K562 (cell line): Measurements from ENCODE around the gene SLC16A9. TPM values are rescaled to one million over a fixed set of nuclear protein-coding genes. Genes with fewer than 3 reads are reported as not detected.

ENCODE experiments used
- ARID1B ChIP-seq: fragments of 450-650 bp; IDR thresholded peaks from 2 replicates; pipeline ENCODE4 v1.6.1; 2016; ENCODE audit warnings: antibody characterized with exemption, mild to moderate bottlenecking, inconsistent platforms
- ASH1L ChIP-seq: fragments of 450-650 bp; IDR thresholded peaks from 2 replicates; pipeline ENCODE4 v1.6.1; 2018; ENCODE audit warnings: borderline replicate concordance, mild to moderate bottlenecking, low read depth; ENCODE audit not compliant: partially characterized antibody
- DMBX1 ChIP-seq: fragments of 250-450 bp; sonication (Bioruptor Pico); IDR thresholded peaks from 2 replicates; pipeline ENCODE4 v1.8.0; 2022; ENCODE audit warnings: inconsistent platforms, mild to moderate bottlenecking, moderate library complexity, borderline replicate concordance
- DPF2 ChIP-seq: fragments of 450-650 bp; IDR thresholded peaks from 2 replicates; pipeline ENCODE4 v1.6.1; 2016
- EGR1 ChIP-seq: fragments of 450-650 bp; conservative IDR thresholded peaks from 2 replicates; pipeline ENCODE4 v1.6.1; 2017; ENCODE audit warnings: mild to moderate bottlenecking
- GATAD2B ChIP-seq: fragments of 450-650 bp; IDR thresholded peaks from 2 replicates; pipeline ENCODE4 v1.6.1; 2017; ENCODE audit warnings: mild to moderate bottlenecking, borderline replicate concordance
- ID3 ChIP-seq, 2 experiments: fragments of 250-450 bp in 1 of 2; fragments of 450-650 bp in 1 of 2; sonication (Bioruptor Pico) in 1 of 2; IDR thresholded peaks; 2 replicates each; pipeline versions ENCODE4 v1.6.1 to v1.8.0; 2016 to 2021; ENCODE audit warnings: mild to moderate bottlenecking in 2 of 2, moderate library complexity in 2 of 2, missing compliant biosample characterization in 1 of 2, missing genetic modification characterization in 1 of 2
- JUN ChIP-seq, 2 experiments: sonication (generic) in 1 of 2; formaldehyde crosslinking in 1 of 2; IDR thresholded peaks; 2 replicates each; pipeline versions ENCODE4 v1.6.1 to v1.8.0; 2012 to 2022; ENCODE audit warnings: borderline replicate concordance in 2 of 2, mild to moderate bottlenecking in 2 of 2, improper control_type of control experiment in 1 of 2, low read depth in 1 of 2, low read length in 1 of 2, missing genetic modification reagents in 1 of 2
- KDM1A ChIP-seq, 2 experiments: fragments of 450-650 bp; IDR thresholded peaks; 2 replicates each; pipeline ENCODE4 v1.6.1; 2016; ENCODE audit warnings: mild to moderate bottlenecking in 2 of 2
- MAFF ChIP-seq: IDR thresholded peaks from 2 replicates; pipeline ENCODE4 v1.6.1; 2012; ENCODE audit warnings: low read length, improper control_type of control experiment
- MED1 ChIP-seq: sonication (generic); formaldehyde crosslinking; IDR thresholded peaks from 2 replicates; pipeline ENCODE4 v1.8.1; 2023; ENCODE audit warnings: missing genetic modification reagents, borderline replicate concordance
- NFE2 ChIP-seq: IDR thresholded peaks from 2 replicates; pipeline ENCODE4 v1.6.1; 2014; ENCODE audit warnings: antibody characterized with exemption, low read depth
- RBM15 ChIP-seq: fragments of 200-400 bp; formaldehyde crosslinking; IDR thresholded peaks from 2 replicates; pipeline ENCODE4 v1.6.1; 2018; ENCODE audit warnings: mild to moderate bottlenecking, low read length, moderate library complexity; ENCODE audit not compliant: insufficient read depth
- TAF15 ChIP-seq: fragments of 200-400 bp; formaldehyde crosslinking; IDR thresholded peaks from 2 replicates; pipeline ENCODE4 v1.6.1; 2017; ENCODE audit warnings: mild to moderate bottlenecking, low read depth, low read length, moderate library complexity
- TAL1 ChIP-seq: fragments of 450-650 bp; IDR thresholded peaks from 2 replicates; pipeline ENCODE4 v1.6.1; 2016; ENCODE audit warnings: mild to moderate bottlenecking
- TCF3 ChIP-seq: sonication (generic); formaldehyde crosslinking; IDR thresholded peaks from 2 replicates; pipeline ENCODE4 v1.4.0; 2020; ENCODE audit warnings: mild to moderate bottlenecking, missing genetic modification reagents
- TEAD4 ChIP-seq, 2 experiments: sonication (generic) in 1 of 2; formaldehyde crosslinking in 1 of 2; IDR thresholded peaks; 2 replicates each; pipeline versions ENCODE4 v1.6.1 to v1.8.0; 2012 to 2022; ENCODE audit warnings: borderline replicate concordance in 1 of 2, inconsistent platforms in 1 of 2, low read length in 1 of 2, mild to moderate bottlenecking in 1 of 2, missing genetic modification reagents in 1 of 2
- ZNF384 ChIP-seq: IDR thresholded peaks from 2 replicates; pipeline ENCODE4 v1.6.1; 2012; ENCODE audit warnings: low read depth, low read length, improper control_type of control experiment
- ZNF76 ChIP-seq: fragments of 250-450 bp; sonication (Bioruptor Pico); IDR thresholded peaks from 2 replicates; pipeline ENCODE4 v1.4.0; 2020; ENCODE audit warnings: mild to moderate bottlenecking, moderate library complexity, borderline replicate concordance
- polyA plus RNA-seq, 8 experiments: library from polyadenylated mRNA; depleted of rRNA in 4 of 8; stranded (reverse) in 5 of 8; unstranded in 3 of 8; fragments of >200 nt; fragmentation: Nextera tagmentation in 2 of 8; fragmentation: Illumina TruSeq in 1 of 8; extraction: Ambion mirVana in 2 of 8; extraction: Trizol in 1 of 8; gene quantifications; 2 replicates each; pipeline versions ENCODE4 v1.2.1 to v1.2.3, GENCODE V29; 2011 to 2014; ENCODE audit warnings: inconsistent platforms in 1 of 8, missing spikeins in 1 of 8
- total RNA-seq, 7 experiments: library from RNA; depleted of rRNA in 6 of 7; stranded (reverse); fragments of >200 nt in 6 of 7; fragmentation: Illumina TruSeq in 2 of 7; extraction: Trizol in 2 of 7; gene quantifications; 2 replicates each; pipeline versions ENCODE4 v1.2.1 to v1.2.3, GENCODE V29; 2011 to 2021; ENCODE audit warnings: low replicate concordance in 1 of 7
- TF ChIP-seq, protein P1 (sequence below): fragments of 200-800 bp; sonication (Bioruptor generic); IDR thresholded peaks from 2 replicates; pipeline ENCODE4 v1.6.1; 2016; ENCODE audit warnings: missing genetic modification characterization, missing compliant biosample characterization
- TF ChIP-seq, protein P2 (sequence below): fragments of 250-450 bp; sonication (Bioruptor Pico); IDR thresholded peaks from 2 replicates; pipeline ENCODE4 v1.8.0; 2021; ENCODE audit warnings: moderate library complexity, mild to moderate bottlenecking, inconsistent platforms

The SLC16A9 gene
- total and polyA plus RNA-seq, 9 of the 15 experiments (the other 6 are each of a cell fraction or from before 2014, with no cell fraction given), result 0.90 to 6.4 (median 2.1) TPM

- TF ChIP-seq DPF2 (peak; percentile 85), TAL1 (peak; percentile 78), JUN (IDR thresholded peaks at IDR 0.05; ENCODE audit: borderline replicate concordance, low read depth, low read length) (no peak), JUN (CRISPR knock-in tag; IDR thresholded peaks at IDR 0.05; ENCODE audit: borderline replicate concordance) (no peak), TCF3 (peak; percentile 69), ZNF76 (CRISPR knock-in tag) (no peak), MAFF (peak; percentile 74), KDM1A (IDR thresholded peaks at IDR 0.05) (peak in 1 of 2 experiments; percentile 57; a peak in 1 of 4 replicates), ASH1L (no peak), ID3 (CRISPR knock-in tag; IDR thresholded peaks at IDR 0.05) (no peak), ID3 (tag; IDR thresholded peaks at IDR 0.05) (no peak), ARID1B (peak; percentile 92), TEAD4 (IDR thresholded peaks at IDR 0.05; ENCODE audit: low read length) (peak; percentile 87), TEAD4 (CRISPR knock-in tag; IDR thresholded peaks at IDR 0.05; ENCODE audit: borderline replicate concordance) (no peak), TAF15 (no peak), ZNF384 (no peak), EGR1 (no peak), DMBX1 (CRISPR knock-in tag) (no peak), RBM15 (no peak), NFE2 (peak; percentile 97), MED1 (CRISPR knock-in tag) (no peak), GATAD2B (no peak; the same call in 1 of the 2 replicates)
- TF ChIP-seq, protein P1, sequence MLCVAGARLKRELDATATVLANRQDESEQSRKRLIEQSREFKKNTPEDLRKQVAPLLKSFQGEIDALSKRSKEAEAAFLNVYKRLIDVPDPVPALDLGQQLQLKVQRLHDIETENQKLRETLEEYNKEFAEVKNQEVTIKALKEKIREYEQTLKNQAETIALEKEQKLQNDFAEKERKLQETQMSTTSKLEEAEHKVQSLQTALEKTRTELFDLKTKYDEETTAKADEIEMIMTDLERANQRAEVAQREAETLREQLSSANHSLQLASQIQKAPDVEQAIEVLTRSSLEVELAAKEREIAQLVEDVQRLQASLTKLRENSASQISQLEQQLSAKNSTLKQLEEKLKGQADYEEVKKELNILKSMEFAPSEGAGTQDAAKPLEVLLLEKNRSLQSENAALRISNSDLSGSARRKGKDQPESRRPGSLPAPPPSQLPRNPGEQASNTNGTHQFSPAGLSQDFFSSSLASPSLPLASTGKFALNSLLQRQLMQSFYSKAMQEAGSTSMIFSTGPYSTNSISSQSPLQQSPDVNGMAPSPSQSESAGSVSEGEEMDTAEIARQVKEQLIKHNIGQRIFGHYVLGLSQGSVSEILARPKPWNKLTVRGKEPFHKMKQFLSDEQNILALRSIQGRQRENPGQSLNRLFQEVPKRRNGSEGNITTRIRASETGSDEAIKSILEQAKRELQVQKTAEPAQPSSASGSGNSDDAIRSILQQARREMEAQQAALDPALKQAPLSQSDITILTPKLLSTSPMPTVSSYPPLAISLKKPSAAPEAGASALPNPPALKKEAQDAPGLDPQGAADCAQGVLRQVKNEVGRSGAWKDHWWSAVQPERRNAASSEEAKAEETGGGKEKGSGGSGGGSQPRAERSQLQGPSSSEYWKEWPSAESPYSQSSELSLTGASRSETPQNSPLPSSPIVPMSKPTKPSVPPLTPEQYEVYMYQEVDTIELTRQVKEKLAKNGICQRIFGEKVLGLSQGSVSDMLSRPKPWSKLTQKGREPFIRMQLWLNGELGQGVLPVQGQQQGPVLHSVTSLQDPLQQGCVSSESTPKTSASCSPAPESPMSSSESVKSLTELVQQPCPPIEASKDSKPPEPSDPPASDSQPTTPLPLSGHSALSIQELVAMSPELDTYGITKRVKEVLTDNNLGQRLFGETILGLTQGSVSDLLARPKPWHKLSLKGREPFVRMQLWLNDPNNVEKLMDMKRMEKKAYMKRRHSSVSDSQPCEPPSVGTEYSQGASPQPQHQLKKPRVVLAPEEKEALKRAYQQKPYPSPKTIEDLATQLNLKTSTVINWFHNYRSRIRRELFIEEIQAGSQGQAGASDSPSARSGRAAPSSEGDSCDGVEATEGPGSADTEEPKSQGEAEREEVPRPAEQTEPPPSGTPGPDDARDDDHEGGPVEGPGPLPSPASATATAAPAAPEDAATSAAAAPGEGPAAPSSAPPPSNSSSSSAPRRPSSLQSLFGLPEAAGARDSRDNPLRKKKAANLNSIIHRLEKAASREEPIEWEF (CRISPR knock-in tag), result no peak
- TF ChIP-seq, protein P2, sequence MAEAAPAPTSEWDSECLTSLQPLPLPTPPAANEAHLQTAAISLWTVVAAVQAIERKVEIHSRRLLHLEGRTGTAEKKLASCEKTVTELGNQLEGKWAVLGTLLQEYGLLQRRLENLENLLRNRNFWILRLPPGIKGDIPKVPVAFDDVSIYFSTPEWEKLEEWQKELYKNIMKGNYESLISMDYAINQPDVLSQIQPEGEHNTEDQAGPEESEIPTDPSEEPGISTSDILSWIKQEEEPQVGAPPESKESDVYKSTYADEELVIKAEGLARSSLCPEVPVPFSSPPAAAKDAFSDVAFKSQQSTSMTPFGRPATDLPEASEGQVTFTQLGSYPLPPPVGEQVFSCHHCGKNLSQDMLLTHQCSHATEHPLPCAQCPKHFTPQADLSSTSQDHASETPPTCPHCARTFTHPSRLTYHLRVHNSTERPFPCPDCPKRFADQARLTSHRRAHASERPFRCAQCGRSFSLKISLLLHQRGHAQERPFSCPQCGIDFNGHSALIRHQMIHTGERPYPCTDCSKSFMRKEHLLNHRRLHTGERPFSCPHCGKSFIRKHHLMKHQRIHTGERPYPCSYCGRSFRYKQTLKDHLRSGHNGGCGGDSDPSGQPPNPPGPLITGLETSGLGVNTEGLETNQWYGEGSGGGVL (CRISPR knock-in tag), result no peak
These were observed 3.7 kb upstream of the SLC16A9 start (continued) for GRCh38 chr10:59713196-59713821.
